Stimulated activated naive CD8-positive, alpha-beta T cell treated with anti-CD3 and anti-CD28 coated beads, Interleukin-15, amount 100 ng/mL, for 72 hours (primary cell): Measurements from ENCODE around the gene FAM53B.

ENCODE experiments used
- ATAC-seq: fragments of 150-1000 bp; cut with Tn5 transposase; 2 replicates; pipeline ENCODE4 v1.10.0; 2021; ENCODE audit warnings: mild to moderate bottlenecking, moderate library complexity
- DNase-seq, 2 donors: peaks; one replicate each; pipeline ENCODE4 v3.0.0; 2021 to 2022
- H3K27ac Mint-ChIP-seq, 2 donors: one replicate each; pipeline ENCODE4 v1.8.0; 2022; ENCODE audit warnings: mild to moderate bottlenecking in 2 of 2, mixed read lengths in 2 of 2, moderate library complexity in 2 of 2
- H3K27me3 Mint-ChIP-seq: one replicate; pipeline ENCODE4 v1.8.0; 2022; ENCODE audit warnings: mixed read lengths
- H3K4me1 Mint-ChIP-seq: one replicate; pipeline ENCODE4 v1.8.0; 2022; ENCODE audit warnings: mild to moderate bottlenecking, mixed read lengths
- H3K4me3 Mint-ChIP-seq, 2 donors: one replicate each; pipeline ENCODE4 v1.8.0; 2022; ENCODE audit warnings: mild to moderate bottlenecking in 2 of 2, mixed read lengths in 2 of 2, moderate library complexity in 1 of 2
- H3K9me3 Mint-ChIP-seq, 2 donors: one replicate each; pipeline ENCODE4 v1.8.0; 2022; ENCODE audit warnings: mixed read lengths in 2 of 2

Gene FAM53B

GRCh38 chr10:124724279-124725027, 19.7 kb downstream of the FAM53B start:
- Mint-ChIP-seq H3K9me3 (no peaks in the 10 kb centered on the region), H3K4me3 (no peak overlapping the region), H3K27ac (peak overlapping the region in 1 of 2 donors; percentile 93), H3K4me1 (peaks cover 96% of the 10 kb centered on the region), H3K27me3 (no peaks in the 10 kb centered on the region)
- no peak for ATAC-seq
- DNase-seq: no peak

- DNase-seq (no peak), ATAC-seq (no peak)
- peak overlapping the region in 1 of 2 donors; percentile 83 for H3K4me3 Mint-ChIP-seq
- peak overlapping the region; percentile 89 to 92 for H3K27ac Mint-ChIP-seq
- H3K9me3 Mint-ChIP-seq: no peaks in the 10 kb centered on the region
- H3K27me3 Mint-ChIP-seq: no peaks in the 10 kb centered on the region
- peaks cover 96% of the 10 kb centered on the region for H3K4me1 Mint-ChIP-seq
Measured at GRCh38 chr10:124723826-124724225, 20.4 kb downstream of the FAM53B start.

- Mint-ChIP-seq H3K4me3 (peak overlapping the region; percentile 64 to 83), H3K27me3 (no peaks in the 10 kb centered on the region), H3K9me3 (no peaks in the 10 kb centered on the region), H3K27ac (peak overlapping the region; percentile 92 to 99), H3K4me1 (peaks cover 94% of the 10 kb centered on the region)
- ATAC-seq: peak; percentile 82
- peak; percentile 68 to 80 for DNase-seq
Measured at GRCh38 chr10:124722798-124723783, 21.1 kb downstream of the FAM53B start.

GRCh38 chr10:124721330-124722045, 22.7 kb downstream of the FAM53B start:
- no peaks in the 10 kb centered on the region for H3K27me3 Mint-ChIP-seq
- DNase-seq (no peak), ATAC-seq (no peak)
- H3K4me3 Mint-ChIP-seq: peak overlapping the region in 1 of 2 donors; percentile 4
- no peaks in the 10 kb centered on the region for H3K9me3 Mint-ChIP-seq
- peak overlapping the region in 1 of 2 donors; percentile 49 for H3K27ac Mint-ChIP-seq
- H3K4me1 Mint-ChIP-seq: peaks cover 94% of the 10 kb centered on the region

- H3K4me1 Mint-ChIP-seq: peaks cover 90% of the 10 kb centered on the region
- no peaks in the 10 kb centered on the region for H3K27me3 Mint-ChIP-seq
- no peaks in the 10 kb centered on the region for H3K9me3 Mint-ChIP-seq
- peak overlapping the region; percentile 99 to 100 for H3K27ac Mint-ChIP-seq
- peak overlapping the region; percentile 69 to 87 for H3K4me3 Mint-ChIP-seq
- DNase-seq (peak; percentile 68 to 76), ATAC-seq (peak; percentile 58)
Measured at GRCh38 chr10:124719213-124719851, 24.8 kb downstream of the FAM53B start.

GRCh38 chr10:124717911-124718741, 26.1 kb downstream of the FAM53B start:
- DNase-seq: peak; percentile 82 to 91
- Mint-ChIP-seq H3K4me1 (peaks cover 90% of the 10 kb centered on the region), H3K4me3 (peak overlapping the region; percentile 69 to 87)

GRCh38 chr10:124717041-124717757, 27.0 kb downstream of the FAM53B start:
- Mint-ChIP-seq H3K27me3 (no peaks in the 10 kb centered on the region), H3K4me1 (peaks cover 89% of the 10 kb centered on the region), H3K4me3 (peak overlapping the region; percentile 69 to 87), H3K9me3 (no peaks in the 10 kb centered on the region), H3K27ac (peak overlapping the region; percentile 99 to 100)
- no peak for DNase-seq
- ATAC-seq: no peak

More at GRCh38 chr10:124717911-124718741, 26.1 kb downstream of the FAM53B start:
- peak; percentile 88 for ATAC-seq
- Mint-ChIP-seq H3K27me3 (no peaks in the 10 kb centered on the region), H3K27ac (peak overlapping the region; percentile 99 to 100), H3K9me3 (no peaks in the 10 kb centered on the region)

- H3K27ac Mint-ChIP-seq: peak overlapping the region; percentile 99 to 100
- peak overlapping the region; percentile 23 to 87 for H3K4me3 Mint-ChIP-seq
- H3K27me3 Mint-ChIP-seq: no peaks in the 10 kb centered on the region
- no peaks in the 10 kb centered on the region for H3K9me3 Mint-ChIP-seq
- DNase-seq (no peak), ATAC-seq (no peak)
- peaks cover 81% of the 10 kb centered on the region for H3K4me1 Mint-ChIP-seq
Measured at GRCh38 chr10:124716369-124716768, 27.8 kb downstream of the FAM53B start.

GRCh38 chr10:124715439-124715838, 28.7 kb downstream of the FAM53B start:
- DNase-seq (no peak), ATAC-seq (no peak)
- Mint-ChIP-seq H3K27ac (peak overlapping the region in 1 of 2 donors; percentile 100), H3K4me1 (peaks cover 82% of the 10 kb centered on the region), H3K9me3 (no peaks in the 10 kb centered on the region), H3K4me3 (peak overlapping the region in 1 of 2 donors; percentile 16), H3K27me3 (no peaks in the 10 kb centered on the region)

- Mint-ChIP-seq H3K9me3 (no peaks in the 10 kb centered on the region), H3K4me3 (no peak overlapping the region), H3K27me3 (no peaks in the 10 kb centered on the region), H3K4me1 (peaks cover 84% of the 10 kb centered on the region), H3K27ac (no peak overlapping the region)
- ATAC-seq: no peak
- DNase-seq: no peak
Measured at GRCh38 chr10:124713679-124714255, 30.4 kb downstream of the FAM53B start.

- no peak overlapping the region for H3K4me3 Mint-ChIP-seq
- no peaks in the 10 kb centered on the region for H3K9me3 Mint-ChIP-seq
- ATAC-seq: no peak
- peaks cover 83% of the 10 kb centered on the region for H3K4me1 Mint-ChIP-seq
- no peaks in the 10 kb centered on the region for H3K27me3 Mint-ChIP-seq
- no peak for DNase-seq
- H3K27ac Mint-ChIP-seq: no peak overlapping the region
Measured at GRCh38 chr10:124712704-124713407, 31.3 kb downstream of the FAM53B start.

- no peak for ATAC-seq
- H3K9me3 Mint-ChIP-seq: no peaks in the 10 kb centered on the region
- peak overlapping the region in 1 of 2 donors; percentile 27 for H3K27ac Mint-ChIP-seq
- H3K4me3 Mint-ChIP-seq: no peak overlapping the region
- DNase-seq: no peak
- no peaks in the 10 kb centered on the region for H3K27me3 Mint-ChIP-seq
- H3K4me1 Mint-ChIP-seq: peaks cover 82% of the 10 kb centered on the region
Measured at GRCh38 chr10:124711145-124711544, 33.0 kb downstream of the FAM53B start.
